Fibroblast of peridontal ligament (primary cell): ENCODE measurements around the gene NR2F1-AS1.

Experiments used
- DNase-seq: peaks from one replicate; pipeline ENCODE4 v3.0.0-alpha.2; 2010; ENCODE audit errors: extremely low read depth

The NR2F1-AS1 gene

DNA sequence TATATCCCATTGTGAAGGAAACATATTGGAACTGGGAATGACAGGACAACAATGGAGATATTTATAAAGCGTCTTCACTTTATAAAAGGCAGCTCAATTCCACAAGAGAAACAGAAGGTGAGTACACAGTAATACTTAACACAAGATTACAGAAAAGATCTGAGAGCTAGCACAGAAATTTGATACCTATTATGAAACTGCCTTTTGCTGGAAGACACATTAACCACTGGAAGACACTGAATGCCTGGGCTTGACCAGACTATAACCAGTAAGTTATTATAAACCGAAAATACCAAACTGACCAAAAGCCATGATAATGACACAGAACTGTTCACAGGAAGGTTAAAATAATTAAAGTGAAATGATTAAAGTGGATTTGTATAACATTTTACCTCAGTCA lies 195.4 kb downstream of the NR2F1-AS1 start:
- peak; percentile 55 for DNase-seq

GRCh38 chr5:93384995-93385394 lies 196.0 kb downstream of the NR2F1-AS1 start:
- no peak for DNase-seq

- DNase-seq, result no peak
These were observed 197.0 kb downstream of the NR2F1-AS1 start for GRCh38 chr5:93384026-93384425.

- no peak for DNase-seq
These were observed 198.7 kb downstream of the NR2F1-AS1 start for GRCh38 chr5:93382188-93382825.

DNA sequence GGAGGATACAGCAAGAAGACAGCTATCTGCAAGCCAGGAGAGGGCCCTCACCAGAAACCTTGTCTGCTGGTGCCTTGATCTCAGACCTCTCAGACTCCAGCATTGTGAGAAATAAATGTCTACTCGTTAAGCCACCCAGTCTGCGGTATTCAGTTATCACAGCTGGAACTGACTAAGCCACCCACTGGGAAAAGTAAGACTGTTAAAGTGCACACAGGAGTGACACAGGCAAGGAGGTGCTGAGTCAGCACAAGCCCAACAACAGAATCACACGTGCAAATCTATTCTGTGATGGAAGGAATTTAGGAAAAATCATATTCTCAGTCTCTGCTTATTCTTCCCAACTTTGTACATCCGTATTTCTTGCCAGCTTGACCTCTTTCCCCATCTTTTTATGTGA lies 200.0 kb downstream of the NR2F1-AS1 start:
- DNase-seq, result no peak

GRCh38 chr5:93378073-93378472 lies 202.9 kb downstream of the NR2F1-AS1 start:
- peak; percentile 82 for DNase-seq

DNA sequence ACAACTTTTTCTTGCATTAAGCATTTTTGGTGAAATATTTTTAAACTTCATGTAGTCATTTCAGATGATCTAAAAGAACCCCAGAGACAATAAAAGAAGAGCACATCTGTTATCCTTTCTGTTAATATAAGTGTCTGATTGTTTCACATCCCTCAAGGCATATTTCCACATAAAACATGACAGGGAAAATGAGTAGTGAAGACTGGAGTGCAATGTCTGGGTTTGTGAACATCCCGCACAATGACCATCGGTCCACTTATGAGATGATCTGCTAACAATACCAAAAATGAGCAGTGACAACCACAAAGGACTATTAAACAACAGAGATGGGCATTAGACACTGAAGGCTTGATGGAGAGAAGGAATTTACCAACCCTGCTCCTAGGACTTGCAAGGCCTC lies 209.1 kb downstream of the NR2F1-AS1 start:
- DNase-seq, result no peak

- DNase-seq, result no peak
These were observed 216.6 kb downstream of the NR2F1-AS1 start for GRCh38 chr5:93364378-93364777.

- DNase-seq, result no peak
These were observed 220.5 kb downstream of the NR2F1-AS1 start for GRCh38 chr5:93360436-93361088.

GRCh38 chr5:93359960-93360305 lies 221.1 kb downstream of the NR2F1-AS1 start:
- DNase-seq, result no peak
